Aorta (tissue), 5 donors: ENCODE data around the gene RDH13. TPM values are rescaled to one million over a fixed set of nuclear protein-coding genes. Genes with fewer than 3 reads are reported as not detected.

Source experiments
- ATAC-seq: fragments of 200-7000 bp; cut with Tn5 transposase; one replicate; pipeline ENCODE4 v1.9.1; 2022; ENCODE audit warnings: moderate library complexity; ENCODE audit not compliant: low FRiP score
- DNase-seq, 2 donors: peaks; one replicate each; pipeline ENCODE4 v3.0.0-alpha.2; 2020
- H3K27ac ChIP-seq, 2 donors: one replicate each; pipeline ENCODE4 v1.5.1; 2013; ENCODE audit warnings: low read length in 2 of 2, mild to moderate bottlenecking in 2 of 2, moderate library complexity in 2 of 2, control low read depth in 1 of 2, inconsistent platforms in 1 of 2, low read depth in 1 of 2
- H3K27me3 ChIP-seq, 2 donors: one replicate each; pipeline ENCODE4 v1.6.1; 2013; ENCODE audit warnings: control low read depth in 1 of 2, low read length in 1 of 2, mild to moderate bottlenecking in 1 of 2, moderate library complexity in 1 of 2; ENCODE audit not compliant: insufficient read depth in 2 of 2, control insufficient read depth in 1 of 2
- H3K36me3 ChIP-seq, 2 donors: one replicate each; pipeline ENCODE4 v1.6.1; 2013; ENCODE audit warnings: control low read depth in 1 of 2, low read length in 1 of 2, mild to moderate bottlenecking in 1 of 2; ENCODE audit not compliant: insufficient read depth in 2 of 2, control insufficient read depth in 1 of 2
- H3K4me1 ChIP-seq, 2 donors: one replicate each; pipeline ENCODE4 v1.6.1; 2013; ENCODE audit warnings: low read length in 2 of 2, control low read depth in 1 of 2, mild to moderate bottlenecking in 1 of 2, moderate library complexity in 1 of 2; ENCODE audit not compliant: insufficient read depth in 2 of 2, control insufficient read depth in 1 of 2
- H3K4me3 ChIP-seq, 2 donors: one replicate each; pipeline ENCODE4 v1.5.1; 2013; ENCODE audit warnings: low read length in 2 of 2, control low read depth in 1 of 2, mild to moderate bottlenecking in 1 of 2
- H3K9me3 ChIP-seq: one replicate; pipeline ENCODE4 v1.6.1; 2013; ENCODE audit warnings: mild to moderate bottlenecking, low read length; ENCODE audit not compliant: control insufficient read depth
- WGBS, 2 donors: extraction: QIAGEN DNeasy Blood & Tissue Kit; methylation state at CpG; one replicate each; pipeline ENCODE4 v1.1.7; 2013; 5-methylcytosine and 5-hydroxymethylcytosine counted together
- intact Hi-C, 2 donors: fragments of 100-400 bp; cut with DNase I; formaldehyde crosslinking; loops; one replicate each; pipeline versions ENCODE4 v1.14.2 to v1.15.0; 2022
- polyA plus RNA-seq, 2 donors: library from polyadenylated mRNA; stranded (reverse); fragments of 200-250 nt; gene quantifications; one replicate each; pipeline ENCODE4 v1.2.3, GENCODE V29; 2013
- total RNA-seq, 2 donors: library from RNA; stranded (reverse); fragmentation: NEBNext Ultra II Directional; extraction: Animal tissue kit (Norgen Biotek cat#: 25700); gene quantifications; one replicate each; pipeline ENCODE4 v1.2.1, GENCODE V29; 2021
- donor health status: healthy with polysubstance abuse.
- donor health status: Bipolar disorder and iron deficiency.
- donor health status: DM: no; HTN: no; CAD: no.
- donor health status: DM: no; HTN: no; CAD: no.
- donor health status: DM: yes; HTN: yes; CAD: no.

RDH13 gene
- total and polyA plus RNA-seq, 4 donors, result 3.4 to 14.4 (median 10.7) TPM

DNA sequence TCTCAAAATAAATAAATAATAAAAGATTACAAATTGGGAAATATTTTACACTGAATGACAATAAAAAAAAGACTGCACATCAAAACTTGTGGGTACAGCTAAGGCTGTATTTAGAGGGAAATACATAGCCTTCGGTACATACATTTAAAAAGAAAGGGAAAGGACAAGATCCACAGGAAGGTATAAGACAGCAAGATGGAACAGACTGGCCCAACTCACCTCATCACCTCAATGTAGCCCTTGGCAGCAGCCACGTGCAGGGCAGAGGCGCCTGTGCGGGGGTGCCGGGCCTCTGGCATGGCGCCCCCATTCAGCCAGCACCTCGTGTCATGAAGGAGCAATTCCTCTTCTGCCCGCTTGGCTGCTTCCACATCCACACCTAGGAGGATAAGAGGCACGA, 40.2 kb upstream of the RDH13 start:
- Histone ChIP-seq H3K9me3 (no peaks in the 10 kb centered on the region), H3K36me3 (peaks cover 0 to 7% of the 10 kb centered on the region in 2 donors), H3K27ac (no peak overlapping the region), H3K27me3 (no peaks in the 10 kb centered on the region), H3K4me3 (no peak overlapping the region), H3K4me1 (no peaks in the 10 kb centered on the region)
- ATAC-seq (no peak), DNase-seq (no peak)
- 98 to 99% methylated on average over 9 of the region's 9 CpGs for WGBS, 2 donors
- intact Hi-C loops, result no loop called here

DNA sequence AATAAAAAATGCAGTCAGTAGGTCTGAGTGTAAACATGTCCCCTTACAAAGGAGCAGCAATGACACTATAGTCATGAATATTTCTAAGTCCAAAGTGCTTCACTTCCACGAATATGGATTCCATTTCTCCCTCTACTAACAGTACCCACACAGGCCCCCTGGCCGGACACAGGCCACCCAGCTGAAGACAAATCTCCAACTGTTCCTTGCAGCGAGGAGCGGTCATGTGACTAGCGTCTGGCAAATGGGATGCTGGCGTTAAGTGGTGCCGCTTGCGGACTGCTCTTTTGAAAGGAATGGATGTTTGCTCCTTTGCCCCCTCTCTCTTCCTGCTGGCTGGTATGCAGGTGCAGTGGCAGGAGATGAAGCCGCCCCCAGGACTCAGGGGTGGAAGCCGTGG, 38.3 kb upstream of the RDH13 start:
- ATAC-seq (no peak), DNase-seq (no peak)
- Histone ChIP-seq H3K27me3 (no peaks in the 10 kb centered on the region), H3K9me3 (no peaks in the 10 kb centered on the region), H3K27ac (no peak overlapping the region), H3K4me3 (no peak overlapping the region), H3K4me1 (no peaks in the 10 kb centered on the region), H3K36me3 (peaks cover 0 to 7% of the 10 kb centered on the region in 2 donors)
- WGBS, 2 donors, result 83 to 85% methylated on average over 10 of the region's 10 CpGs
- intact Hi-C loops, result no loop called here

DNA sequence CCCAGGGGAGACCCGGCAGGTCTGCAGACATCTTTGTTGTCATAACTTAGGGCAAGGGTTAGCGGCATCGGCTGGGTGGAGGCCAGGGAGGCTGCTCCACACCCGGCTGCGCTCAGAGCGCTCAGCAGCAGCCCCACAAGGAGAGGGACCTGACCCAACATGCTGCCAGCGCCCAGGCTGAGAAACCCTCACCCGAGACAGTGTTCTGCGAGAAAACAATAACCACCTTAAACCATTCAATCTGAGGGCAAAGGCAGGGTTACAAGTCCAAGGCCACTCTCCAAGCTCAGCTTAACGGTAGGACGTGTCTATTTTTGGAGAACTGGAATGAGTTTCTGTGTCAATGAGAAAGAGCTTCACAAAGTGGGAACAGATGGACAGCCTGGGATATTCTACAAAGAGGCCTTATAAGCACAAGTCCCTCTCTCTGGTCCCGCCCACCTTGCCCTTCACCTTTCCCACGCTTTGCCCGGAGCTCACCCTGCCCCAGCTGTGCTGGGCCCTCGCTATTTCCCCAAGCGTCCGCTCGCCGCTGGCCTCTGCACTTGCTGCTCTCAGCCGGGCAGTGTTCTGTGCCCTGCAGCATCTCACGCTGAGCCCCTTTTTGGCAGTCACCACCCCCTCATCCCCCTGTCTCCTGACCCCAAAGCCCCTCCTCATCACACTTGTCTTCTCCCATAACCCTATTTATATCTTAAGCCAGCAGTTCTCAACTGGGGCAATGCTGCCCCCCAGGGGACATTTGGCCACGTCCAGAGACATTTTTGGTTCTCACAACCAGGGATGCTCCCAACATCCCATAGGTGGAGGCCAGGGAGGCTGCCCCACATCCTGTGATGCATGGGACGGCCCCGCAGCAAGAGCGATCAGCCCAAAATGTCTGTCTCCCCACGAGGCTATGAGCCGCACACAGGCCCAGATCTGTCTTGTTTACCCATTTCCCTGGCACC, 36.9 kb upstream of the RDH13 start:
- H3K27ac ChIP-seq, result no peak overlapping the region
- WGBS, 2 donors, result 79 to 81% methylated on average over 27 of the region's 27 CpGs
- DNase-seq (peak in 1 of 2 donors; percentile 12), ATAC-seq (peak; percentile 12)
- peaks cover 0 to 12% of the 10 kb centered on the region in 2 donors for H3K36me3 ChIP-seq
- no peak overlapping the region for H3K4me3 ChIP-seq
- H3K4me1 ChIP-seq, result no peaks in the 10 kb centered on the region
- intact Hi-C loops, result no loop called here
- no peaks in the 10 kb centered on the region for H3K9me3 ChIP-seq
- H3K27me3 ChIP-seq, result no peaks in the 10 kb centered on the region

DNA sequence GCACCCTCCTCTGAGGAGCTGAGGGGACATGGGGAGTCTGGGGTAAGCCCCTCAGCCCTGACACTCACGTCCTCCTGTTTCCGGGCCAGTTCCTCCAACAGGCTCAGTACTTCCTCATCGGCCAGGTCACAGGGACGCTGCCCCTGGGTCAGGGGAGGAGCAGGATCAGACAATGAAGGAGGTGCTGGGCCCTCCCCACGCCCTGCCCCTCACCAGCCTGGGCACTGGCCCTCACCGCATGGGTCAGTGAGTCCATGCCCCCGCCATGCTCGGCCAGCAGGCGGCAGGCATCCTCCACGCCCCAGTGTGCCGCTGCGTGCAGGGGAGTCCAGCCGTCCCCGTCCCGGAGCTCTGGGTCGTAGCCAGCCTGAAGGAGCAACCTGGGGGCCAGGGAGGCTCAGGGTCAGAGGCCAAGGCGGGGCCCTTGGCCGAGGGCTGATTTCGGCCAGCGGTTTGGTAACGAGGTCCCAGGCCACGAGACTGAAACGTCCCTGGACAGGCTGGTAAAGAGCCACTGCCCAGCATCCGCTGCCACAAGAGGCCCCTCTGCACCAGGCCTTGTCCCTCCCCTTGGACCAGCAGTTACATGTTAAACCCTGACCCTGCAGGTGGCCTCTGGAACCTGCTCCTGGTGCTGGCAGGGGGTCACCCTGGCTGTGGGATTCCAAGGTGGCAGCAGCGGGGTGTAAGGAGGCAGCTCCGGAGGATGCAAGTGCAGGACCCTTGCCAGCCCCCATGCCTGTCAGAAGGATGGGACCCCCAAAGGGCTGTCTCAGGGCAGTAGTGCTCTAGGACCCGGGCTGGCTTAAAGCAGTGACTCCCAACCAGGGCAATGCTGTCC, 36.0 kb upstream of the RDH13 start:
- ATAC-seq (no peak), DNase-seq (peak in 1 of 2 donors; percentile 39)
- H3K27me3 ChIP-seq, result no peaks in the 10 kb centered on the region
- intact Hi-C loops, result no loop called here
- H3K36me3 ChIP-seq, result peaks cover 0 to 14% of the 10 kb centered on the region in 2 donors
- H3K9me3 ChIP-seq, result no peaks in the 10 kb centered on the region
- H3K27ac ChIP-seq, result no peak overlapping the region
- WGBS, 2 donors, result 88 to 89% methylated on average over 24 to 27 of the region's 27 CpGs
- H3K4me3 ChIP-seq, result no peak overlapping the region
- H3K4me1 ChIP-seq, result no peaks in the 10 kb centered on the region

DNA sequence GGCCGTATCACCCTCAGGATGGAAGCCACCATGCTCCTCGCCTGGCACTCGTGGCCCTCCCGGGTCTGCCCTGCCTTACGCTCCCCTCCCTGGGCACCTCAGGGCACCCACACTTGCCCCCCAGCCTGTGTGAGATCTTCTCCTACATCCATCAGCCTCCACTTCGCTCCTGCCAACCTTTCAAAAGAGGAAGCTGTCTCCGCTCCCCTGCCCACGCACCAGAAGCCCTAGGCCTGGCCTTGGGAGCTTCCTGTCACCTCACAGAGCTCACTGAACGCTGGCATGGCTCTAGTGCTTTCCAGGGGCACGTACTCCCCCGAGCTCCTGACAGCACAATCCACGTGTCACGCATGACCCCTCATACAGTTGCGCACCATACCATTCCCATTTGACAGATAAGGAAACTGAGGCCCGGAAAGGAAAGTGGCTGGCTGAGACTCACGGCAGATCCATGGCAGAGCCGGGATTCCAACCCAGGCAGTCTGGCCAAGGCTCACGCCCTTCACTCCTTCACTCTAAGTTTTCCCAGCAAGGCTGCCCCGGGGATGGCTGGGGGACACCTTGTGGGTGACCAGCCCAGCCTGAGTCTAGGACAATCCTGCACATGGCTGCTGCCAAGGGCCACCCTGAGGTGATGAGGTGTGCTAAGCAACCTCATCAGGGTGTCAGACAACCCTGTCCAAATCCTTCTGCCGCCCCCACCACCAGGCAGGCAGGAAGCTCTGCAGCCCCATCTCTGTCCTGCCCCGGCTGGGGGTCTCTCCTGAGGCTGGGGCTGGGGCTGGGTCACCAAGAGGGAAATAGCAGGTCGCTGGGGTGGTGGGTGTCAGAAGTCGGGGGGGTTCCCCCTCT, 35.1 kb upstream of the RDH13 start:
- ATAC-seq, result no peak
- Histone ChIP-seq H3K36me3 (peaks cover 0 to 11% of the 10 kb centered on the region in 2 donors), H3K4me1 (no peaks in the 10 kb centered on the region), H3K9me3 (no peaks in the 10 kb centered on the region), H3K27ac (no peak overlapping the region), H3K4me3 (no peak overlapping the region), H3K27me3 (no peaks in the 10 kb centered on the region)
- WGBS, 2 donors, result 93 to 94% methylated on average over 23 of the region's 23 CpGs
- DNase-seq, result peak in 1 of 2 donors; percentile 53
- intact Hi-C loops, result no loop called here

DNA sequence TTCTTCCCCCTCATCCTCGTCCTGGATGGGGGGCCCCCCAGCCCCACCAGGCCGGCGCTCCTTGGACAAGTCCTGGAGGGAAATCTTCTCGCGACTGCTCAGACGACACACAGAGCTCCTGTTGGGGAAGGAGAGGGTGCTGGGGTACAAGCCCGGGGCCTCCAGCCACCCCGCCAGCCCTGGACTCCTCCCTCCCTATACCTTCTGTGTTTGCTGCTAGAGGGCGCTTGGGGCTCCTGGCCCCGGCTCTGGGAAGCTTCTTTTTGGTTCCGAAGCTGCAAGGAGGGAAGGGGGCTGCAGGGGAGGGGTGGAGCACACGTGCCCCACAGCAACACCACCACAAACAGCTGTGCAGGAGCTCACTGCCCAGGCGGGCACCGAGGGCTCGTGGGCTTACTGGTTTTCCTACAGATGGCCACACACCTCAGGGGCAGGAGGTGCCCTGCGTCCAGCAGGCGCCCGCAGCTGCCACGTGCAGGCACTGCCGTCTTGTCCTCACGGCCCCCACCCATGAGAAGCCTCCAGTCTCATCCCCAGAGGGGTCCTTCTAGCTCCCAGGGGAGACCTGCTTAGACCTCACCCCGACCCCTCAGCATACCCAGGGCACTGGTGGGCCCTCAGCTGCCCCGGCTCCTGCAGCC, 33.2 kb upstream of the RDH13 start:
- Histone ChIP-seq H3K4me3 (no peak overlapping the region), H3K27ac (no peak overlapping the region), H3K4me1 (no peaks in the 10 kb centered on the region), H3K27me3 (no peaks in the 10 kb centered on the region), H3K9me3 (no peaks in the 10 kb centered on the region), H3K36me3 (peaks cover 3 to 10% of the 10 kb centered on the region in 2 donors)
- DNase-seq (no peak), ATAC-seq (no peak)
- 77 to 79% methylated on average over 23 of the region's 23 CpGs for WGBS, 2 donors
- intact Hi-C loops, result no loop called here

DNA sequence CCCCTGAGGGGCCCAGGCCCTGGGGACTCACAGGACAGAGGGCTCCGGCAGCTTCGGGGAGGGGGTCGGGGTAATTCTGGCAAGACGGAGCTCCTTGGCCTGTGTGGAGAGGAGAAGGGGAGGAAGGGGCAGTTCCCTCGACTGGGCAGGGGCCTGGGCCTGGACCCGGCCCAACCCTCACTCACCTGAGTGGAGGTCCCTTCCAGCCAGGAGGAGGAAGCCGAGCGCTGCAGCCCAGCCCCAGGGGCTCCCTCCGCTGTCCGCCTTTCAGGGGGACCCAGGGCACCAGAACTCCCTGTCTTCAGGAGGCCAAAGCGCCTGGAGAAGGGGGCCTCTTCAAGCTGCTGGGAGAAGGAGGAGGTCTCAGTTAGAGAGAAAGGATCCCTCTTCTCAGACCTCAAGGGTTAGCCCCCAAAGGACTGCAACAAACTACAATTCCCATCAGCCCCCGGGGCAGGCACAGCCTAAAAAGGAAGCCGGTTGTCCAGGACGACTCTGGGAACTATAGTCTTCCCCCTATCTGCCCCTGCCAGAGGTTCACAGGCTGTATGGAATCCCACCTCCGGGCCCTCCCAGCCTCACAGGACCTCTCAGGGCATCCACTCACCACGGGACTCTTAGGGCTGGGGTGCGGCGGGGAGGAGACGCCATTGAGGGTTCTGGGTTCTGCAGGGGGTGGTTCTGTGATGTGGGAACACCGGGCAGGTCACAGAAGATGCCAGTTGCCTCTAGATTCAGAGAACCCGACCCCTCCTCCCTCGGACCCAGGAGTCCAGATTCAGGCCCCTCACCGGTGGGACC, 32.5 kb upstream of the RDH13 start:
- no peaks in the 10 kb centered on the region for H3K9me3 ChIP-seq
- H3K4me1 ChIP-seq, result no peaks in the 10 kb centered on the region
- H3K36me3 ChIP-seq, result peaks cover 3 to 10% of the 10 kb centered on the region in 2 donors
- H3K4me3 ChIP-seq, result no peak overlapping the region
- no peak for DNase-seq
- H3K27me3 ChIP-seq, result no peaks in the 10 kb centered on the region
- no peak overlapping the region for H3K27ac ChIP-seq
- 84 to 86% methylated on average over 21 to 23 of the region's 23 CpGs for WGBS, 2 donors
- intact Hi-C loops, result no loop called here
- no peak for ATAC-seq
